Erythroblast (primary cell): Measurements from ENCODE around the gene TM6SF1.

Experiments used
- GATA1 ChIP-seq: IDR thresholded peaks from 2 replicates; pipeline ENCODE4 v1.6.1; 2011; ENCODE audit warnings: low read depth, mild to moderate bottlenecking, control low read depth, low read length, moderate library complexity
- POLR2A ChIP-seq: IDR thresholded peaks from 2 replicates; pipeline ENCODE4 v1.6.1; 2011; ENCODE audit warnings: mild to moderate bottlenecking, low read length

GRCh38 chr15:83127547-83128150, 20.2 kb downstream of the TM6SF1 start:
- TF ChIP-seq POLR2A (no peak), GATA1 (no peak)
